HCT116 (cell line): ENCODE measurements around the gene MDH1. TPM values are rescaled to one million over a fixed set of nuclear protein-coding genes. Genes with fewer than 3 reads are reported as not detected.

Experiments used
- ATAC-seq: fragments of 200-7000 bp; cut with Tn5 transposase; 2 replicates; pipeline ENCODE4 v1.9.1; 2020; ENCODE audit warnings: mild to moderate bottlenecking, moderate library complexity
- BruUV-seq: library from RNA; stranded (reverse); fragments of 400-500 nt; replicated peaks from 2 replicates; lab custom pipeline; 2021; lab: Mats Ljungman, UMichigan
- CTCF ChIA-PET: fragments of 300-600 bp; sonication (Branson Sonifier 250); formaldehyde crosslinking; loops from one replicate; lab custom pipeline; 2021; ENCODE audit warnings: antibody characterized with exemption; lab: Charles Lee
- POLR2A ChIA-PET: fragments of 300-600, 350-600 bp; sonication (Branson Sonifier 250); formaldehyde crosslinking; loops from one replicate; lab custom pipeline; 2021; ENCODE audit warnings: antibody characterized with exemption; lab: Charles Lee
- RAD21 ChIA-PET, 2 experiments: fragments of 300-600 bp; sonication (Branson Sonifier 250); formaldehyde crosslinking; loops; one replicate each; lab custom pipeline; 2023; ENCODE audit warnings: low total read pairs in 2 of 2; ENCODE audit not compliant: uncharacterized antibody in 2 of 2, unreplicated experiment in 2 of 2, low non-redundant PET in 1 of 2; lab: Charles Lee
- DNase-seq: peaks from one replicate; pipeline ENCODE4 v3.0.0-alpha.2; 2010; ENCODE audit warnings: low read depth, low spot score
- H2AFZ ChIP-seq: fragments of 200-600 bp; shearing (Covaris generic), sonication (generic); 2 replicates; pipeline ENCODE4 v1.6.1; 2017; ENCODE audit warnings: low read depth, mixed run types, mixed read lengths, antibody characterized with exemption, low read length; ENCODE audit not compliant: poor library complexity, severe bottlenecking
- H3K27ac ChIP-seq: 2 replicates; pipeline ENCODE4 v1.5.1; 2012; ENCODE audit warnings: low read depth, low read length
- H3K27me3 ChIP-seq: fragments of 200-600 bp; sonication (generic); 2 replicates; pipeline ENCODE4 v1.6.1; 2016; ENCODE audit warnings: mixed run types, low read length, mixed read lengths; ENCODE audit not compliant: insufficient read depth
- H3K36me3 ChIP-seq, 2 experiments: fragments of 200-500 bp in 1 of 2; fragments of 200-600 bp in 1 of 2; sonication (Bioruptor generic) in 1 of 2; sonication (generic) in 1 of 2; 2 replicates each; pipeline versions ENCODE4 v1.5.1 to v1.6.1; 2014 to 2016; ENCODE audit warnings: low read length in 2 of 2, inconsistent platforms in 1 of 2, mixed read lengths in 1 of 2, mixed run types in 1 of 2; ENCODE audit not compliant: insufficient read depth in 2 of 2, control insufficient read depth in 1 of 2
- H3K4me1 ChIP-seq, 2 experiments: fragments of 200-600 bp in 1 of 2; sonication (generic) in 1 of 2; 2 replicates each; pipeline versions ENCODE4 v1.5.1 to v1.6.1; 2012 to 2017; ENCODE audit warnings: low read length in 2 of 2, inconsistent platforms in 1 of 2, mild to moderate bottlenecking in 1 of 2, mixed read lengths in 1 of 2, mixed run types in 1 of 2, moderate library complexity in 1 of 2; ENCODE audit not compliant: insufficient read depth in 2 of 2, control insufficient read depth in 1 of 2
- H3K4me2 ChIP-seq: fragments of 200-600 bp; sonication (generic); 2 replicates; pipeline ENCODE4 v1.6.1; 2017; ENCODE audit warnings: mixed run types, low read length, mixed read lengths
- H3K4me3 ChIP-seq, 2 experiments: fragments of 200-600 bp in 1 of 2; sonication (generic) in 1 of 2; replicated peaks in 1 of 2; 2 replicates each; pipeline ENCODE4 v1.5.1; 2011 to 2016; ENCODE audit warnings: low read length in 2 of 2, control low read depth in 1 of 2, low read depth in 1 of 2, mild to moderate bottlenecking in 1 of 2, mixed read lengths in 1 of 2, mixed run types in 1 of 2
- H3K79me2 ChIP-seq: fragments of 200-600 bp; sonication (generic); 2 replicates; pipeline ENCODE4 v1.6.1; 2017; ENCODE audit warnings: mild to moderate bottlenecking, mixed run types, low read length, moderate library complexity, mixed read lengths; ENCODE audit not compliant: insufficient read depth
- H3K9ac ChIP-seq: fragments of 200-600 bp; sonication (generic); 2 replicates; pipeline ENCODE4 v1.6.1; 2016; ENCODE audit warnings: low read length, mixed read lengths
- H3K9me2 ChIP-seq: fragments of 200-600 bp; sonication (generic), shearing (Covaris generic); 2 replicates; pipeline ENCODE4 v1.6.1; 2017; ENCODE audit warnings: mixed run types, mild to moderate bottlenecking, moderate library complexity; ENCODE audit not compliant: insufficient read depth
- H3K9me3 ChIP-seq, 2 experiments: fragments of 200-500 bp in 1 of 2; fragments of 200-600 bp in 1 of 2; sonication (Bioruptor generic) in 1 of 2; sonication (generic) in 1 of 2; 2 replicates each; pipeline ENCODE4 v1.6.1; 2014 to 2017; ENCODE audit warnings: low read length in 2 of 2, mixed read lengths in 2 of 2, inconsistent platforms in 1 of 2, low read depth in 1 of 2, mild to moderate bottlenecking in 1 of 2, mixed run types in 1 of 2, moderate library complexity in 1 of 2; ENCODE audit not compliant: control insufficient read depth in 1 of 2, insufficient read depth in 1 of 2
- H4K20me1 ChIP-seq: fragments of 200-600 bp; sonication (generic), shearing (Covaris generic); 2 replicates; pipeline ENCODE4 v1.6.1; 2017; ENCODE audit warnings: mixed run types, mild to moderate bottlenecking, moderate library complexity; ENCODE audit not compliant: insufficient read depth
- CBX3 ChIP-seq: IDR thresholded peaks from 2 replicates; pipeline ENCODE4 v1.6.1; 2012; ENCODE audit warnings: low read depth
- CEBPB ChIP-seq: IDR thresholded peaks from 2 replicates; pipeline ENCODE4 v1.6.1; 2012; ENCODE audit warnings: low read depth
- CTCF ChIP-seq, 3 experiments: fragments of 200-600 bp in 1 of 3; sonication (generic) in 1 of 3; IDR thresholded peaks in 2 of 3; conservative IDR thresholded peaks in 1 of 3; 2 replicates each; pipeline ENCODE4 v1.5.1; 2012 to 2017; ENCODE audit warnings: low read depth in 2 of 3, low read length in 2 of 3, antibody characterized with exemption in 1 of 3, borderline replicate concordance in 1 of 3, control low read depth in 1 of 3, mild to moderate bottlenecking in 1 of 3, mixed read lengths in 1 of 3, mixed run types in 1 of 3, moderate library complexity in 1 of 3; ENCODE audit not compliant: insufficient read depth in 1 of 3
- EGR1 ChIP-seq: IDR thresholded peaks from 2 replicates; pipeline ENCODE4 v1.6.1; 2012; ENCODE audit warnings: low read depth
- ELF1 ChIP-seq: IDR thresholded peaks from 2 replicates; pipeline ENCODE4 v1.6.1; 2012; ENCODE audit warnings: low read depth, borderline replicate concordance
- EZH2 ChIP-seq: fragments of 200-600 bp; sonication (generic); IDR thresholded peaks from 2 replicates; pipeline ENCODE4 v1.6.1; 2017; ENCODE audit warnings: antibody characterized with exemption, mixed run types
- JUND ChIP-seq: IDR thresholded peaks from 2 replicates; pipeline ENCODE4 v1.6.1; 2012
- POLR2A ChIP-seq: IDR thresholded peaks from 2 replicates; pipeline ENCODE4 v1.7.0; 2011; ENCODE audit warnings: borderline replicate concordance; ENCODE audit not compliant: insufficient read depth, insufficient read length; ENCODE audit errors: extremely low read depth
- POLR2AphosphoS5 ChIP-seq: IDR thresholded peaks from 2 replicates; pipeline ENCODE4 v1.6.1; 2011; ENCODE audit warnings: mild to moderate bottlenecking, low read depth, low read length, moderate library complexity
- REST ChIP-seq: IDR thresholded peaks from 2 replicates; pipeline ENCODE4 v1.6.1; 2012; ENCODE audit warnings: low read depth
- SIN3A ChIP-seq: IDR thresholded peaks from 2 replicates; pipeline ENCODE4 v1.6.1; 2012; ENCODE audit warnings: low read depth
- SRF ChIP-seq: IDR thresholded peaks from 2 replicates; pipeline ENCODE4 v1.6.1; 2012; ENCODE audit warnings: low read depth
- ZBTB33 ChIP-seq: IDR thresholded peaks from 2 replicates; pipeline ENCODE4 v1.6.1; 2011; ENCODE audit warnings: mild to moderate bottlenecking, low read length, moderate library complexity; ENCODE audit not compliant: insufficient replicate concordance; ENCODE audit errors: extremely low read depth
- ZNF274 ChIP-seq: fragments of 200-500 bp; sonication (Bioruptor generic); IDR thresholded peaks from 2 replicates; pipeline ENCODE4 v1.6.1; 2014; ENCODE audit warnings: mild to moderate bottlenecking, low read depth, low read length, inconsistent platforms
- intact Hi-C: fragments of 100-400 bp; cut with micrococcal nuclease; formaldehyde crosslinking; loops from 2 replicates; pipeline ENCODE4 v1.10.0; 2022
- total RNA-seq: library from RNA; stranded (reverse); gene quantifications from one replicate; pipeline ENCODE4 v1.2.1, GENCODE V29; 2021; ENCODE audit not compliant: unreplicated experiment
- TF ChIP-seq, protein P1 (sequence below): IDR thresholded peaks from 2 replicates; pipeline ENCODE4 v1.6.1; 2012

MDH1 gene
- total RNA-seq, 1 experiment from 2014 or later = 192 TPM

- TF ChIP-seq CBX3 = no peak
Measured at GRCh38 chr2:63590626-63591408, 2.1 kb downstream of the MDH1 start (continued).

- TF ChIP-seq, protein P1, sequence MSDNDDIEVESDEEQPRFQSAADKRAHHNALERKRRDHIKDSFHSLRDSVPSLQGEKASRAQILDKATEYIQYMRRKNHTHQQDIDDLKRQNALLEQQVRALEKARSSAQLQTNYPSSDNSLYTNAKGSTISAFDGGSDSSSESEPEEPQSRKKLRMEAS = no peak
- TF ChIP-seq ZBTB33 (no peak), CBX3 (no peak), ELF1 (no peak), POLR2AphosphoS5 (no peak), JUND (no peak), CEBPB (no peak), EGR1 (no peak), SIN3A (no peak), CTCF (IDR thresholded peaks at IDR 0.05 in 2 of 3, conservative IDR thresholded peaks at IDR 0.05 in 1 of 3; ENCODE audit: borderline replicate concordance in 1 of 3, insufficient read depth in 1 of 3, low read depth in 2 of 3, low read length in 2 of 3) (no peak), ZNF274 (no peak), EZH2 (no peak), POLR2A (no peak), SRF (no peak), REST (no peak)
- no peak overlapping the region for H2AFZ ChIP-seq
- H3K36me3 ChIP-seq = peaks cover 11 to 24% of the 10 kb centered on the region in 2 experiments
- H3K9ac ChIP-seq = no peak overlapping the region
- BruUV-seq = no TSS peak
- H3K27me3 ChIP-seq = no peaks in the 10 kb centered on the region
- intact Hi-C loops = loop anchor here (5.0 kb wide), 1 partner anchor 271 kb away; no protein-coding TSS in a partner anchor
- DNase-seq (no peak), ATAC-seq (no peak)
- ChIA-PET CTCF (no interaction called here), POLR2A (no interaction called here), RAD21 (no interaction called here)
- H3K9me2 ChIP-seq = no peaks in the 10 kb centered on the region
- no peak overlapping the region for H3K4me3 ChIP-seq
- H3K79me2 ChIP-seq = peaks cover 79% of the 10 kb centered on the region
- H4K20me1 ChIP-seq = no peaks in the 10 kb centered on the region
- no peaks in the 10 kb centered on the region for H3K9me3 ChIP-seq
- H3K4me2 ChIP-seq = no peak overlapping the region
- H3K4me1 ChIP-seq = peaks cover 10 to 21% of the 10 kb centered on the region in 2 experiments; a peak in 3 of 4 replicates
- H3K27ac ChIP-seq = no peak overlapping the region
Measured at GRCh38 chr2:63591566-63592175, 2.9 kb downstream of the MDH1 start.
